Fibroblast of lung (primary cell): Measurements from ENCODE around the gene GNPDA1. TPM values are rescaled to one million over a fixed set of nuclear protein-coding genes. Genes with fewer than 3 reads are reported as not detected.
"Not testable (repeated sequence)": the region's sequence is repeated elsewhere in the genome, so short reads cannot be mapped to it uniquely, and the experiment has no call there.

Experiments used
- DNase-seq, 2 donors: peaks; one replicate each; pipeline versions ENCODE4 v3.0.0 to v3.0.0-alpha.2; 2010; ENCODE audit warnings: low read depth in 2 of 2
- H2AFZ ChIP-seq: 2 replicates; pipeline ENCODE4 v1.5.1; 2012; ENCODE audit warnings: low read length, control low read depth, inconsistent platforms
- H3K27ac ChIP-seq: 2 replicates; pipeline ENCODE4 v1.5.1; 2011; ENCODE audit warnings: low read length, control low read depth; ENCODE audit not compliant: insufficient read depth
- H3K27me3 ChIP-seq: 2 replicates; pipeline ENCODE4 v1.5.1; 2011; ENCODE audit warnings: mild to moderate bottlenecking, low read length; ENCODE audit not compliant: control insufficient read depth, insufficient read depth
- H3K36me3 ChIP-seq: 2 replicates; pipeline ENCODE4 v1.5.1; 2011; ENCODE audit warnings: low read length; ENCODE audit not compliant: control insufficient read depth, insufficient read depth
- H3K4me1 ChIP-seq: 2 replicates; pipeline ENCODE4 v1.5.1; 2011; ENCODE audit warnings: low read length; ENCODE audit not compliant: control insufficient read depth, insufficient read depth; ENCODE audit errors: extremely low read depth
- H3K4me2 ChIP-seq: 2 replicates; pipeline ENCODE4 v1.5.1; 2011; ENCODE audit warnings: low read length, control low read depth; ENCODE audit not compliant: insufficient read depth; ENCODE audit errors: extremely low read depth
- H3K4me3 ChIP-seq, 4 experiments: fragments of 200-600 bp in 1 of 4; sonication (generic) in 1 of 4; replicated peaks in 1 of 4; 2 replicates each; pipeline ENCODE4 v1.5.1; 2011 to 2016; ENCODE audit warnings: low read length in 4 of 4, low read depth in 3 of 4, mild to moderate bottlenecking in 3 of 4, control low read depth in 2 of 4, inconsistent platforms in 1 of 4, mixed read lengths in 1 of 4; ENCODE audit not compliant: insufficient read depth in 1 of 4; ENCODE audit errors: control extremely low read depth in 1 of 4
- H3K79me2 ChIP-seq: 2 replicates; pipeline ENCODE4 v1.5.1; 2012; ENCODE audit warnings: mild to moderate bottlenecking, low read length, inconsistent platforms; ENCODE audit not compliant: control insufficient read depth, insufficient read depth
- H3K9ac ChIP-seq: 2 replicates; pipeline ENCODE4 v1.5.1; 2011; ENCODE audit warnings: mild to moderate bottlenecking, low read length, control low read depth; ENCODE audit not compliant: insufficient read depth
- H3K9me3 ChIP-seq: 2 replicates; pipeline ENCODE4 v1.5.1; 2012; ENCODE audit warnings: low read depth, low read length; ENCODE audit not compliant: control insufficient read depth, insufficient read depth
- H4K20me1 ChIP-seq: 2 replicates; pipeline ENCODE4 v1.5.1; 2011; ENCODE audit warnings: low read length; ENCODE audit not compliant: control insufficient read depth, insufficient read depth; ENCODE audit errors: extremely low read depth
- EZH2 ChIP-seq: IDR thresholded peaks from 2 replicates; pipeline ENCODE4 v1.5.1; 2012; ENCODE audit warnings: low read length, control low read depth, mild to moderate bottlenecking; ENCODE audit errors: missing control alignments
- polyA plus RNA-seq, 2 donors: library from polyadenylated mRNA; depleted of rRNA in 1 of 2; stranded (reverse) in 1 of 2; unstranded in 1 of 2; fragments of >200 nt; gene quantifications; 2 replicates each; pipeline ENCODE4 v1.2.1, GENCODE V29; 2011 to 2012; ENCODE audit warnings: missing spikeins in 1 of 2
- total RNA-seq: library from RNA; depleted of rRNA; stranded (reverse); fragments of >200 nt; gene quantifications from 2 replicates; pipeline ENCODE4 v1.2.1, GENCODE V29; 2014
- TF ChIP-seq, protein P1 (sequence below), 2 donors: IDR thresholded peaks in 1 of 2; conservative IDR thresholded peaks in 1 of 2; 1 replicate in 1 of 2; 2 replicates in 1 of 2; pipeline ENCODE4 v1.5.1; 2011 to 2012; ENCODE audit warnings: low read length in 2 of 2, control low read depth in 1 of 2, inconsistent platforms in 1 of 2, low read depth in 1 of 2, mild to moderate bottlenecking in 1 of 2

Gene GNPDA1
- total and polyA plus RNA-seq, 2 donors (not counting 1 experiment from before 2014, with no cell fraction given), result 30.0 to 64.2 TPM

DNA sequence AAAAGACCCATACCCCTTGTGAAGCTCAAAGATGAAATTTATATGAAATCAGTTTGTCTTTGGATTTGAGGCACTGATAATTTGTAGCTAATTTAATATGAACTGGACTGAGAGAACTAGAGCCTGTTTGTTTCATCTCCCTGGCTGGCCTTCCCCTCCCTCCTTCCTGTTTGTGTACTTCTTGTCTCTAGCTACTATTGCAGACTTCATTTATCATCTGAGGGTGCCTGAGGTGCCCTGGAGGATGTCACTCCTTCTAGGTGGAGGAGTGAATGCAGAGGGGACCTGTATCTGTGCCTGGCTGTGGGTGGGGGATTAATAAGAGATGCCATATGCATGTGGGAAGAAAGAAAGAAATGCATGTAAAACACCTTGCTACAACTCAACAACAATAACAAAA lies 22.2 kb upstream of the GNPDA1 start:
- Histone ChIP-seq H3K4me3 (no peak overlapping the region), H3K9ac (no peak overlapping the region), H3K36me3 (no peaks in the 10 kb centered on the region), H4K20me1 (no peaks in the 10 kb centered on the region), H3K4me2 (no peak overlapping the region), H2AFZ (no peak overlapping the region), H3K9me3 (no peaks in the 10 kb centered on the region), H3K27ac (no peak overlapping the region), H3K79me2 (no peaks in the 10 kb centered on the region), H3K4me1 (no peaks in the 10 kb centered on the region), H3K27me3 (peaks cover 37% of the 10 kb centered on the region)
- DNase-seq, result no peak
- TF ChIP-seq EZH2, result no peak
- TF ChIP-seq, protein P1, sequence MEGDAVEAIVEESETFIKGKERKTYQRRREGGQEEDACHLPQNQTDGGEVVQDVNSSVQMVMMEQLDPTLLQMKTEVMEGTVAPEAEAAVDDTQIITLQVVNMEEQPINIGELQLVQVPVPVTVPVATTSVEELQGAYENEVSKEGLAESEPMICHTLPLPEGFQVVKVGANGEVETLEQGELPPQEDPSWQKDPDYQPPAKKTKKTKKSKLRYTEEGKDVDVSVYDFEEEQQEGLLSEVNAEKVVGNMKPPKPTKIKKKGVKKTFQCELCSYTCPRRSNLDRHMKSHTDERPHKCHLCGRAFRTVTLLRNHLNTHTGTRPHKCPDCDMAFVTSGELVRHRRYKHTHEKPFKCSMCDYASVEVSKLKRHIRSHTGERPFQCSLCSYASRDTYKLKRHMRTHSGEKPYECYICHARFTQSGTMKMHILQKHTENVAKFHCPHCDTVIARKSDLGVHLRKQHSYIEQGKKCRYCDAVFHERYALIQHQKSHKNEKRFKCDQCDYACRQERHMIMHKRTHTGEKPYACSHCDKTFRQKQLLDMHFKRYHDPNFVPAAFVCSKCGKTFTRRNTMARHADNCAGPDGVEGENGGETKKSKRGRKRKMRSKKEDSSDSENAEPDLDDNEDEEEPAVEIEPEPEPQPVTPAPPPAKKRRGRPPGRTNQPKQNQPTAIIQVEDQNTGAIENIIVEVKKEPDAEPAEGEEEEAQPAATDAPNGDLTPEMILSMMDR (conservative IDR thresholded peaks at IDR 0.05 in 1 of 2, IDR thresholded peaks at IDR 0.05 in 1 of 2; ENCODE audit: low read depth in 1 of 2, low read length in 2 of 2), result no peak

- H3K27me3 ChIP-seq, result peaks cover 34% of the 10 kb centered on the region
- DNase-seq, H3K4me3 ChIP-seq, H3K27ac ChIP-seq, H4K20me1 ChIP-seq, H3K79me2 ChIP-seq, H3K36me3 ChIP-seq, H3K9ac ChIP-seq, H3K4me2 ChIP-seq, H3K4me1 ChIP-seq, H3K9me3 ChIP-seq, H2AFZ ChIP-seq: not testable (repeated sequence)
These were observed 21.1 kb upstream of the GNPDA1 start for GRCh38 chr5:142033632-142034567.

GRCh38 chr5:142032747-142033631 lies 20.2 kb upstream of the GNPDA1 start:
- H3K9ac ChIP-seq, result no peak overlapping the region
- no peak overlapping the region for H2AFZ ChIP-seq
- no peaks in the 10 kb centered on the region for H3K4me1 ChIP-seq
- H4K20me1 ChIP-seq, result no peaks in the 10 kb centered on the region
- no peak overlapping the region for H3K27ac ChIP-seq
- DNase-seq, result no peak
- peaks cover 34% of the 10 kb centered on the region for H3K27me3 ChIP-seq
- H3K36me3 ChIP-seq, result no peaks in the 10 kb centered on the region
- no peak overlapping the region for H3K4me2 ChIP-seq
- no peak overlapping the region for H3K4me3 ChIP-seq
- H3K79me2 ChIP-seq, result no peaks in the 10 kb centered on the region
- H3K9me3 ChIP-seq, result no peaks in the 10 kb centered on the region
- no peak for TF ChIP-seq EZH2
- TF ChIP-seq, protein P1 (conservative IDR thresholded peaks at IDR 0.05 in 1 of 2, IDR thresholded peaks at IDR 0.05 in 1 of 2; ENCODE audit: low read depth in 1 of 2, low read length in 2 of 2), result no peak
